KMS-11 (cell line): Measurements from ENCODE around the gene AREL1.

Source experiments
- H2AFZ ChIP-seq: fragments of 200-600 bp; sonication (generic); 2 replicates; pipeline ENCODE4 v1.6.1; 2016; ENCODE audit warnings: antibody characterized with exemption, mixed run types, low read depth
- H3K27ac ChIP-seq: fragments of 200-600 bp; sonication (generic); 2 replicates; pipeline ENCODE4 v1.6.1; 2016; ENCODE audit warnings: mild to moderate bottlenecking, mixed run types
- H3K27me3 ChIP-seq: fragments of 200-600 bp; sonication (generic); 2 replicates; pipeline ENCODE4 v1.6.1; 2017; ENCODE audit warnings: mild to moderate bottlenecking, low read depth, mixed run types, moderate library complexity; ENCODE audit not compliant: insufficient read depth
- H3K36me3 ChIP-seq: fragments of 200-600 bp; sonication (generic); 2 replicates; pipeline ENCODE4 v1.6.1; 2017; ENCODE audit warnings: mild to moderate bottlenecking, mixed run types; ENCODE audit not compliant: insufficient read depth
- H3K4me1 ChIP-seq: fragments of 200-600 bp; sonication (generic); 2 replicates; pipeline ENCODE4 v1.6.1; 2016; ENCODE audit warnings: mild to moderate bottlenecking, low read depth, mixed run types; ENCODE audit not compliant: poor library complexity, severe bottlenecking
- H3K4me2 ChIP-seq: fragments of 200-600 bp; sonication (generic); 2 replicates; pipeline ENCODE4 v1.7.0; 2016; ENCODE audit warnings: mild to moderate bottlenecking, mixed run types
- H3K4me3 ChIP-seq: fragments of 200-600 bp; sonication (generic); IDR thresholded peaks from 2 replicates; pipeline ENCODE4 v1.6.1; 2017; ENCODE audit warnings: low read depth, low read length, mixed read lengths; ENCODE audit not compliant: insufficient read depth
- H3K79me2 ChIP-seq: fragments of 200-600 bp; sonication (generic); 2 replicates; pipeline ENCODE4 v1.6.1; 2016; ENCODE audit warnings: low read depth, mixed run types; ENCODE audit not compliant: insufficient read depth
- H3K9ac ChIP-seq: fragments of 200-600 bp; sonication (generic); 2 replicates; pipeline ENCODE4 v1.6.1; 2016; ENCODE audit warnings: mild to moderate bottlenecking, mixed run types
- H4K20me1 ChIP-seq: fragments of 200-600 bp; sonication (generic); 2 replicates; pipeline ENCODE4 v1.6.1; 2016; ENCODE audit warnings: mild to moderate bottlenecking, mixed run types; ENCODE audit not compliant: insufficient read depth
- CTCF ChIP-seq: fragments of 200-600 bp; sonication (generic); conservative IDR thresholded peaks from 2 replicates; pipeline ENCODE4 v1.6.1; 2017; ENCODE audit warnings: low read depth, mild to moderate bottlenecking, antibody characterized with exemption, low read length, moderate library complexity, mixed read lengths

The AREL1 gene

DNA sequence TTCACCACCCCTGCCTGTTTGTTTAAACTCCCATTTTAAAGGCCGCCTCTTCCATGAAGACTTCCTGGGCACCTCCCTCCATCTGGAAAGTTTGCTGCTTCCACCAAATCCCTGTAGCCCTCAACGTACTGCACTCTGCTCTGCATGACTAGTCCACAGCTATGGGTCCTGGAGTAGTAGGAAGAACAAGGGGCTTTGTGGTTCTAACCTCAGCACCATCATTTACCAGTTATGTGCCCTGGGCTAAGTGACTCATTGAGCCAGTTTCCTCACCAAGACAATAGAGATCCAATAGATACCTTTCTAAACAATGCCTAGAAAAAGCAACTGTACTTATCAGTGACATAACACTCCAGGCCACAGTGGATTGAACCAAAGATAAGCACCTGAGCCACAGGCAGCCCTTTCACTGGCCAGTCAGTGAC lies 92.4 kb downstream of the AREL1 start:
- no peaks in the 10 kb centered on the region for H3K79me2 ChIP-seq
- H3K36me3 ChIP-seq: no peaks in the 10 kb centered on the region
- no peak overlapping the region for H3K9ac ChIP-seq
- H3K4me3 ChIP-seq: no peak overlapping the region
- H3K4me2 ChIP-seq: no peak overlapping the region
- no peaks in the 10 kb centered on the region for H4K20me1 ChIP-seq
- no peak overlapping the region for H2AFZ ChIP-seq
- H3K27me3 ChIP-seq: no peaks in the 10 kb centered on the region
- H3K4me1 ChIP-seq: no peaks in the 10 kb centered on the region
- no peak overlapping the region for H3K27ac ChIP-seq
- TF ChIP-seq CTCF: no peak

DNA sequence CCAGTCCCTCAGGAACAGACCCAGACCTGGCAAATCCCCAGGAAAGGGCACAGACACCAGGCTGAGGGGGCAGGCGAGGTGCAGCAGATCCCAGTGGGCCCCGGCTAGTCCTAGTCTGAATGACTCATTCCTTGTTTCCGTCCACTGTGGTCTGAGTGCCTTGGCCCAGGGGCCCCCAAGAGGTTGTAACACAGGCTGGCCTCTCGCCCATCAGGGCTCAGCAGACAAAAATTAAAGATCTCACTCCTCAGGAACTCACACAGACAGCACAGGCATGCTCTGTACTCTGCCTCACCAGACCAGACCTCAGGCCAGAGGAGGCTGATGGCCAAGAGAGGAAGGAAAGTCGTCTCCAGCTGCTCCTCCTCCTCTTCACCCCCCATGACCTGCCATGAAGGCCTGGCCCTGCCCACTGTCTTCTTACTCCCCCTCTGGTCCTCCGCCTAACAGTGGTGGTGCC lies 93.2 kb downstream of the AREL1 start:
- H3K4me3 ChIP-seq: no peak overlapping the region
- H3K27me3 ChIP-seq: no peaks in the 10 kb centered on the region
- no peak overlapping the region for H3K9ac ChIP-seq
- TF ChIP-seq CTCF: no peak
- H2AFZ ChIP-seq: no peak overlapping the region
- H3K4me2 ChIP-seq: no peak overlapping the region
- no peaks in the 10 kb centered on the region for H3K36me3 ChIP-seq
- H3K4me1 ChIP-seq: no peaks in the 10 kb centered on the region
- H3K27ac ChIP-seq: no peak overlapping the region
- H4K20me1 ChIP-seq: no peaks in the 10 kb centered on the region
- H3K79me2 ChIP-seq: no peaks in the 10 kb centered on the region

DNA sequence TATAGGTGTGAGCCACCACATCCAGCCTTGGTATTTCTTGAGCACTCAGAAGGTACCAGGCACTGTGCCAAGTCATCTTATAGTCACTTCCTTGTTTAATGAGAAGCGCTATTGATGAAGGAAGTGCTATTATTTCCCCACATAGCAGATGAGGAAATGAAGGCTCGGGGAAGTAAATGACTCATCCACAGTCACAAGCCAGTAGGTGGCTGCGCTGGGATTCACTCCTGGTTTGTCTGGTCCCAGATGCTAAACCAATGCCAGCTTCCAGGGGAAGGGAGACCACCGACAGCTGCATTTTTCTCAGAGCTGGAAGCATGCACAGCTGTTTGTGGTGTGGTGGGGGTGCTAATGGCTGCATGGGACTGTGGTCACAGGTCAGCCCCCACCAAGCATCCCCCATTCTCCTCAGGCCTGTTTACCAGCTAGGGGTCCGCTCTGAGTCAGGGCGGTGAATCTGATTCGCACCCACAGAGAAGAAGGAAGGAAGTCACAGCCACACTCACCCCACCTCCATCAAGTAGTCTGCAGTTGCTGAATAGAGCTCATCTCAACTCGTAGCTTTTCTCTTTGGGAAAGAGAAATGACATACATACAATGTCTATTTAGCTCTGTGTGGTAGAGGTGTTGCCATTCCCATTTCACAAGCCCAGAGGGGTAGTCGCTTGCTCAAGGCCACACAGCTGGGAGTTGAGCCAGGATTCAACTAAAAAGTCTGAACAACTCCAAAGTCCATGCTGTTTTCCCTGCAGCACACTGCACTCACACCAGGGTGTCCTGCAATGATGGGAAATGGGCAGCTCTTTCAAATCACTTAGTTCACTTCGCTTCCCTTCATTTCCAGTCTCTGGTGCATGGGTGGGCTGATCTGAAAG lies 94.6 kb downstream of the AREL1 start:
- Histone ChIP-seq H3K9ac (no peak overlapping the region), H2AFZ (no peak overlapping the region), H3K4me2 (no peak overlapping the region), H3K27me3 (no peaks in the 10 kb centered on the region), H4K20me1 (no peaks in the 10 kb centered on the region), H3K27ac (no peak overlapping the region), H3K36me3 (no peaks in the 10 kb centered on the region), H3K4me1 (no peaks in the 10 kb centered on the region), H3K4me3 (no peak overlapping the region), H3K79me2 (no peaks in the 10 kb centered on the region)
- no peak for TF ChIP-seq CTCF

DNA sequence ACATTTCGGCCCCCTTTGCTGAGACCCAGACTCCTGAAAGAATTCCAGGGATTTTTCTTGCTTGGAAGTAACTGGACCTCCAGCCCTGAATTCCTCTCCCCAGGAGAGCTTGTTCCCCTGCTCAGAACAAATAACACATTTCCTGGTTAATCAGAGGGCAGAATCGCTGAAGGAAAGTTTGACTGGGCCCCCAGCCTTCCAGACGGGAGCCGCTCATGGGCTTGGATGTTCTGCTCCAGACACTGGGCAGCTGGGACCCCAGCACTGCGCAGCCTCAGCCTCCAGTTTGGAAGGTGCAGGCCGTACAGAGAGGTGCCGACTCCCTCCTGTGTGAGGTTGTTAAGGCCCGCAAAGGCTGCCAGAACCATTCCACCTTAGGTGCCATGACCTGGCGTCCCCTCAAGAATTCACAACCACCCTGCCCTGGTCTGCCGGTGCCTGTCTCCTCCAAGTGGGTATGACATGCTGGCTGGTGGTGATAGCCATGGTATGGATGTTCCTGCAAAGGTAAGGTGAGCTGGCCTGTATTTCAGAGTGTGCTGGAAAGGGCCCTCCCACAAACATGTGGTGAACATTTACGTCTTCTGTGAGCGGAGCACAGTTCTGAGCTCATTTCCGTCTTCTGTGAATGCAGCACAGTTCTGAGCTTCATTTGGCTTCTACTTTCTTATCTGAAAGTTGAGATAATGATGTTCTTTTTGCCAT lies 95.7 kb downstream of the AREL1 start:
- Histone ChIP-seq H2AFZ (no peak overlapping the region), H3K4me2 (no peak overlapping the region), H3K4me3 (no peak overlapping the region), H3K27ac (no peak overlapping the region), H3K4me1 (no peaks in the 10 kb centered on the region), H3K79me2 (no peaks in the 10 kb centered on the region), H3K9ac (no peak overlapping the region), H4K20me1 (no peaks in the 10 kb centered on the region), H3K27me3 (no peaks in the 10 kb centered on the region), H3K36me3 (no peaks in the 10 kb centered on the region)
- no peak for TF ChIP-seq CTCF
